ENCODE measurements around the gene RMND1.
A peak's percentile ranks its signal among the peaks of the same experiment; 100 is the strongest.
"Not testable (repeated sequence)": the region's sequence is repeated elsewhere in the genome, so short reads cannot be mapped to it uniquely, and the experiment has no call there.

Gene RMND1

GRCh38 chr6:151482290-151482689 is 30.4 kb upstream of the RMND1 start:
- no peak for TF ChIP-seq CTCF (IDR thresholded peaks at IDR 0.05; ENCODE audit: insufficient read depth, low read depth, low read length, missing control alignments)
- H3K4me3 ChIP-seq (ENCODE audit: low read length): no peak overlapping the region
- peak; percentile 10 for DNase-seq (ENCODE audit: low read depth)

GRCh38 chr6:151481786-151482185 is 29.9 kb upstream of the RMND1 start:
- no peak for TF ChIP-seq CTCF (IDR thresholded peaks at IDR 0.05; ENCODE audit: insufficient read depth, low read depth, low read length, missing control alignments)
- no peak for DNase-seq (ENCODE audit: low read depth)
- no peak overlapping the region for H3K4me3 ChIP-seq (ENCODE audit: low read length)

GRCh38 chr6:151478670-151479069 is 26.7 kb upstream of the RMND1 start:
- no peak for DNase-seq (ENCODE audit: low read depth)
- no peak overlapping the region for H3K4me3 ChIP-seq (ENCODE audit: low read length)

GRCh38 chr6:151477726-151478125 is 25.8 kb upstream of the RMND1 start:
- no peak for TF ChIP-seq CTCF (IDR thresholded peaks at IDR 0.05; ENCODE audit: insufficient read depth, low read depth, low read length, missing control alignments)
- no peak for DNase-seq (ENCODE audit: low read depth)
- no peak overlapping the region for H3K4me3 ChIP-seq (ENCODE audit: low read length)

More at GRCh38 chr6:151478670-151479069, 26.7 kb upstream of the RMND1 start:
- no peak for TF ChIP-seq CTCF (IDR thresholded peaks at IDR 0.05; ENCODE audit: insufficient read depth, low read depth, low read length, missing control alignments)

- H3K4me3 ChIP-seq (ENCODE audit: low read length): no peak overlapping the region
- peak; percentile 48 for DNase-seq (ENCODE audit: low read depth)
- peak; percentile 67 for TF ChIP-seq CTCF (IDR thresholded peaks at IDR 0.05; ENCODE audit: insufficient read depth, low read depth, low read length, missing control alignments)
Measured at GRCh38 chr6:151475653-151476523, 24.0 kb upstream of the RMND1 start.

GRCh38 chr6:151464702-151465101 is 12.8 kb upstream of the RMND1 start:
- no peak overlapping the region for H3K4me3 ChIP-seq (ENCODE audit: low read length)
- TF ChIP-seq CTCF (IDR thresholded peaks at IDR 0.05; ENCODE audit: insufficient read depth, low read depth, low read length, missing control alignments): no peak

GRCh38 chr6:151461673-151462072 is 9.7 kb upstream of the RMND1 start:
- TF ChIP-seq CTCF (IDR thresholded peaks at IDR 0.05; ENCODE audit: insufficient read depth, low read depth, low read length, missing control alignments): no peak
- H3K4me3 ChIP-seq (ENCODE audit: low read length): no peak overlapping the region
- no peak for DNase-seq (ENCODE audit: low read depth)

More at GRCh38 chr6:151464702-151465101, 12.8 kb upstream of the RMND1 start:
- no peak for DNase-seq (ENCODE audit: low read depth)

GRCh38 chr6:151455751-151456398 is 3.9 kb upstream of the RMND1 start:
- not testable (repeated sequence) for DNase-seq (ENCODE audit: low read depth)

More at GRCh38 chr6:151455751-151456398, 3.9 kb upstream of the RMND1 start:
- H3K4me3 ChIP-seq (ENCODE audit: low read length): not testable (repeated sequence)

All from epithelial cell of esophagus (primary cell).